GM21717 (cell line): ENCODE results near the gene KCNJ5.

Experiments
- ATAC-seq: cut with Tn5 transposase; IDR thresholded peaks from one replicate; pipeline ENCODE4 v1.9.1; 2021; ENCODE audit warnings: mild to moderate bottlenecking, moderate library complexity; ENCODE audit not compliant: unreplicated experiment

The KCNJ5 gene

GRCh38 chr11:128946648-128947047, 55.5 kb downstream of the KCNJ5 start:
- no peak for ATAC-seq

- no peak for ATAC-seq
Measured at GRCh38 chr11:128947773-128948172, 56.6 kb downstream of the KCNJ5 start.

- no peak for ATAC-seq
Measured at GRCh38 chr11:128948583-128948982, 57.4 kb downstream of the KCNJ5 start.

- no peak for ATAC-seq
Measured at GRCh38 chr11:128949791-128950454, 58.8 kb downstream of the KCNJ5 start.

- no peak for ATAC-seq
Measured at GRCh38 chr11:128953151-128953550, 62.0 kb downstream of the KCNJ5 start.

- ATAC-seq = no peak
Measured at GRCh38 chr11:128955636-128956035, 64.5 kb downstream of the KCNJ5 start.

GRCh38 chr11:128956401-128957201, 65.4 kb downstream of the KCNJ5 start:
- ATAC-seq = peak; percentile 61

- no peak for ATAC-seq
Measured at GRCh38 chr11:128957202-128957482, 66.0 kb downstream of the KCNJ5 start.

- no peak for ATAC-seq
Measured at GRCh38 chr11:128961645-128962044, 70.5 kb downstream of the KCNJ5 start.

GRCh38 chr11:128962896-128963295, 71.7 kb downstream of the KCNJ5 start:
- ATAC-seq = no peak

GRCh38 chr11:128963744-128964325, 72.7 kb downstream of the KCNJ5 start:
- no peak for ATAC-seq

GRCh38 chr11:128964463-128964930, 73.3 kb downstream of the KCNJ5 start:
- no peak for ATAC-seq

GRCh38 chr11:128965485-128965884, 74.3 kb downstream of the KCNJ5 start:
- peak; percentile 98 for ATAC-seq

GRCh38 chr11:128967578-128967977, 76.4 kb downstream of the KCNJ5 start:
- ATAC-seq = no peak

GRCh38 chr11:128968916-128969315, 77.8 kb downstream of the KCNJ5 start:
- ATAC-seq = no peak
